Activated T-cell treated with anti-CD3 and anti-CD28 coated beads for 24 hours (primary cell): Measurements from ENCODE around the gene LDLRAD2.
"Not testable (repeated sequence)": the region's sequence is repeated elsewhere in the genome, so short reads cannot be mapped to it uniquely, and the experiment has no call there.

Experiments
- DNase-seq: peaks from one replicate; pipeline ENCODE4 v3.0.0-alpha.2; 2020; ENCODE audit warnings: low read depth

LDLRAD2 gene

GRCh38 chr1:21811875-21812305 is at the start of gene LDLRAD2:
Gene LDLRAD2, plus strand, starts transcription at chr1:21812265. Its CDS starts 187 bp downstream, at chr1:21812452.
- no peak for DNase-seq

GRCh38 chr1:21763236-21763635 is 48.8 kb upstream of the LDLRAD2 start:
- DNase-seq = no peak

GRCh38 chr1:21763694-21764419 is 48.2 kb upstream of the LDLRAD2 start:
- DNase-seq = no peak

- DNase-seq = no peak
Observed at GRCh38 chr1:21764615-21765423, 47.2 kb upstream of the LDLRAD2 start.

- DNase-seq = no peak
Observed at GRCh38 chr1:21766210-21766609, 45.9 kb upstream of the LDLRAD2 start.

GRCh38 chr1:21767106-21767505 is 45.0 kb upstream of the LDLRAD2 start:
- DNase-seq = not testable (repeated sequence)

- DNase-seq = no peak
Observed at GRCh38 chr1:21770201-21770600, 41.9 kb upstream of the LDLRAD2 start.

- DNase-seq = not testable (repeated sequence)
Observed at GRCh38 chr1:21770602-21771001, 41.5 kb upstream of the LDLRAD2 start.

- DNase-seq = not testable (repeated sequence)
Observed at GRCh38 chr1:21771672-21772071, 40.4 kb upstream of the LDLRAD2 start.

GRCh38 chr1:21773585-21773984 is 38.5 kb upstream of the LDLRAD2 start:
- no peak for DNase-seq

GRCh38 chr1:21774835-21775549 is 37.1 kb upstream of the LDLRAD2 start:
- no peak for DNase-seq

- DNase-seq = no peak
Observed at GRCh38 chr1:21775550-21775914, 36.5 kb upstream of the LDLRAD2 start.

GRCh38 chr1:21775985-21776562 is 36.0 kb upstream of the LDLRAD2 start:
- no peak for DNase-seq

GRCh38 chr1:21776925-21777324 is 35.1 kb upstream of the LDLRAD2 start:
- not testable (repeated sequence) for DNase-seq

- DNase-seq = no peak
Observed at GRCh38 chr1:21778405-21778727, 33.7 kb upstream of the LDLRAD2 start.

- DNase-seq = peak; percentile 52
Observed at GRCh38 chr1:21779613-21780521, 32.2 kb upstream of the LDLRAD2 start.

GRCh38 chr1:21781815-21782348 is 30.2 kb upstream of the LDLRAD2 start:
- DNase-seq = peak; percentile 15

- DNase-seq = peak; percentile 46
Observed at GRCh38 chr1:21782349-21782867, 29.7 kb upstream of the LDLRAD2 start.

- peak; percentile 97 for DNase-seq
Observed at GRCh38 chr1:21782868-21783678, 29.0 kb upstream of the LDLRAD2 start, which contains the start of gene USP48. Gene USP48, minus strand, starts transcription at chr1:21783149. Its CDS starts 192 bp downstream, at chr1:21782957.
